DMS79 (cell line): Measurements from ENCODE around the gene ABCB9.

Experiments used
- DNase-seq: peaks from one replicate; lab custom pipeline; 2025; lab: John Stamatoyannopoulos, UW

Gene ABCB9

GRCh38 chr12:122994781-122995502 lies 28.7 kb upstream of the ABCB9 start:
- DNase-seq, result no peak

DNA sequence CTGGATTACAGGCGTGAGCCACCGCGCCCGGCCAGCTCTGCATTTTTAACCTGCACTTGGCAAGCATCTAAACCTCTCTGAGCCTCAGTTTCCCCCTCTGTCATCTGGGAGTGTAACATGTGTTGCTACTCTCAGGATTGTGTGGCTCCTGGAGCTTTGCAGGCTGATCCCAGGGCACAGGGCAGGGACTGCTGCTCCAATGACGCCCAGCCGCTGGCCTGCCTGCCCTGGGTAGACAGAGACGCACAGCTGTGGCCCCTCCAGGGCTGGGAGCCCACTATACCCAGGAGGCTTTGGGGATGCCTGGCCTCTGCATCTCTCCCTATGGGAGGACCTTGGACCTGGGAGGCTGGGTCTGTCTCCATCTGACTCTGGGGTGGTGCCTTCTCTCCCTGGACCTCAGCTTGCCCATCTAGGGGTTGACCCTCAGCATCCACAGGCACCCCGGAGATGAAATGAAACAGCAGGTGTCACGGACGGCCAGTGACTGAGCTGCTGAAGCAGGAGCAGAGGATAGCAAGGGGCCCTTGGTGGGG lies 27.9 kb upstream of the ABCB9 start:
- no peak for DNase-seq

DNA sequence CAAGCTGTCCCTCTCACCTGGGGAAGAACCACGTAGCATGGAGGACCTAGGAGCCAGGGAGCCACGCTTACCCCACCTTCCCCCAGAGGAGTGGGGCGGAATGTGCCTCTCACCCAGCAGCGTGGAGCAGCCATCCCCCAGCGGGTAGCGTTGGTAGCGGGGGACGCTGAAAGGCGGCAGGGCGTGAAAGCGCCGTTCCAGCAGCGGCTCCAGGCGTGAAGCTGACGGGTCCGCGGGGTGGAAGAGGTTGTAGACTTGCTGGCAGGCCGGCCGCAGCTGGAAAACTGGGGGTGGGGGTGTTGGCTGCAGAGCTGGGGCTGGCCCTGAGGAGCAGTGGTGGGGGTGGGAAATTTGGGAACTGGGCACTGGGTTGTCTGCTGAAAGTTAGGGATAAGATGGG lies 26.1 kb upstream of the ABCB9 start:
- DNase-seq, result no peak

GRCh38 chr12:122991623-122992275 lies 25.5 kb upstream of the ABCB9 start:
- no peak for DNase-seq

DNA sequence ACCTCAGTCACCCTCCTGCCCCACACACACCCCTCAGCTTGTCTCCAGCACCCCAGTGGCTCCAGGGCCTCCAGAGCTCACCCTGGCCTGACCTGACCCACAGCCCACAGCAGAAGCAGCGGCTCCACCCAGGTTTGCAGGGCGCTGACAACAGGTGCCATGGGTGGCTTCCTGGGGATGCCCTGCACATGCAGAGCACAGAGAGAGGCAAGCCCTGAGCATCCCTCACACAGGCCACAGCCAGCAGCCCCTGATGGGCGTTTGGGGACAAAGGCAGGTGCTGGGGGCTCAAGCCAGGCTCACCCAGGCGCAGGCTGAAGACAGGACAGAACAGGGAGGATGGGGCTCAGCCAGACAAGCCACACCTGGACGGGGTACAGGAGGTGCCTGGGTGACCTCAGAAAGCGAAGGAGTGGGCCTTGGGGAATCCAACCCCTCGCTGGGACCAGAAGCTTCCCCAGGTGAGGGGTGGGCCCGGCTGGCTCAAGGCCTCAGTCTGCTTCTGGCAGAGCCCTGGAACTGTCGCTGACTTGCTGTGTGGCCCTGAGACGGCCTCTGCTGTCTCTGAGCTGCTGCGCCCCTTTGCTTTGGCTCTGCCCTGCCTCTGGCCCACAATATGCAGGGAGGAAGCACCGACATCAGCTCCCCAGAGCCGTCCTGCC lies 24.8 kb upstream of the ABCB9 start:
- no peak for DNase-seq

DNA sequence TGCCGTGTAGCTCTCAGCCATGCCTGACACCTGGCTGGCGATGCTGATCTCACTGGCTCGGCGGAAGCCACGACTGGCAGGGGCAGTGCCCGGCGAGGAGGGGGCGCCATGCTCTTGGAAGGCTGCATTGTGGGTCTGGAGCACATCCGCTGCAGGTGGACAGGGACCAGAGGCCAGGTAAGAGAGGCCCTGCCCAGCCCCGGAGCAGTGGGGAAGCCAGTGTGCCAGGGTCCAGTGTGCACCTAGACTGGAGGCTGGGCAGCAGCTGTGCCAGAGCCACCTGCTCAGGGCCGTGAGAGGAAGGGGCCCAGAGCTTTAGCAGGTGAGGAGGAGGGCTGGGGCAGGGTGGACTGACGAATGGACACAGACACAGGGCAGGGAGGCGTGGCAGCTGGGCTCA lies 24.3 kb upstream of the ABCB9 start:
- no peak for DNase-seq

DNA sequence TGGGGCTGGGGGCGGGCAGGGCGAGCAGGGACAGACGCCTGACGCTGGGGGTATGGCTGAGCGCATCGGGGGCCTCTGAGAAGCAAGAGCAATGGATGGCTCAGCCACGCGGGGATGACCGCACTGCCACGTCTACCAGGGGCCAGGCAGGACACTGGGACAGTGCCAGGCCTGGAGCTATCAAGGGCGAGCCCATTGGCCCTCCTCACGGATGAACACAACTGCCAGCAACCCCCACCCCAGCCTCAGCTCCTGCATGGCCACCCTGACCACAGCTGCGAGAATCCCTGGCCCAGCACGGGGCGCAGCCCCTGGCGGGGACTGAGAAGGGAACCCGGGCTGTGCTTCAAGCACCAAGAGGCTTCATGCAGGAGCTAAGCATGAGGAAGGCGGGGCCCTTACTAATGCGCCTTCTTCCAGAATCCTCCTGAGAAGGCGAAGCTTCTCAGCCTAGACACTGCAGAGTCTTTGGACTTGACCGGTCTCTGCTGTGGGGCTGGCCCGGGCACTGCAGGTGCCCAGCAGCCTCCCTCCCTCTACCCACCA lies 23.7 kb upstream of the ABCB9 start:
- DNase-seq, result no peak

DNA sequence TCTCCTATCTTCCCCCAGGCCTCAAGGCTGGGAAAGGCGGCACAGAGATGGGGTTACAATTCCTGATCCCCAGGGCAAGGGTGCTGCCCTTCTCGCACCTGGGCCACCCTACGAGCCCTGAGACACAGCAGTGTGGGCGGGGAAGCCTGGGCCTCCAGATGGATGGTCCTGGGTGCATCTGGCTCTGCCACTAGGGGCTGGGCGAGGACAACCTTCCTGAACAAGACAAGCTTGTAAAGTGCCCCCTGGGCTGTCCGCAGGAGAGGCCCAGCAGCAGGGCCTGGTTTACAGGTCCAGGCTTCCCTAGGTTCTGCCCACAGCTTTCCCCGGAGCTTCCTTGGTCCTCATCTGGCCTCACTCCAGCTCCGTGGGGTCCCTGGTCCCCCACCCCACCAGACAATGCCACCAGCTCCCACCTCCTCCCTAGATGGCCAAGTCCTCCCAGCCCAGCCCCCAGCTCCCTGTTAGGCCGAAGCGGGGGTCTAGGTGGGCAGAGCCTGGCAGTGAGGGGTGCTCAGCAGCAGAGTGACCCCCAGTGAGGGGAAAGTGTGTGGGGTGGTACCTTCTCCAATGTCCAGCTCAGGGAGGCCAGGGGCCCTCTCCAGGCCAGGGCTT lies 23.1 kb upstream of the ABCB9 start:
- DNase-seq, result no peak

- DNase-seq, result no peak
Measured at GRCh38 chr12:122988612-122989212, 22.4 kb upstream of the ABCB9 start.

DNA sequence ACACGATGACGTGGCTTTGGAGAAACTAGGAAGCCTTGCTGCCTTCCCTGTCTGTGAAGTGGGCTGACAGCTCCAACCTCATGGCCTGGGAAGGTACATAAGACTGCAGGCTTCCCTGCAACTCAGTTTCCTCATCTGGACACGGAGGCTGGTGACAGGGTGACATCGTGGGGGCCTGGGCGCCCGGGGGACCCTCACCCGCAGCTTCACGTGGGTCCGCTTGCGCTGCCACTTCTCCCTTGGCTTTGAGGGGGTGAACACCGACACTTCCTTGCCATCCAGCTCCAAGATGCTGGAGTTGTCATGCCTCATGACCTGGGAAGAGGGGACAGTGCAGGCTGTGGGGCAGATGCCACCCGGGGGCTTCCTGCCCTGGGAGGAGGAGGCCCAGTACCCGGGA lies 21.8 kb upstream of the ABCB9 start:
- no peak for DNase-seq

DNA sequence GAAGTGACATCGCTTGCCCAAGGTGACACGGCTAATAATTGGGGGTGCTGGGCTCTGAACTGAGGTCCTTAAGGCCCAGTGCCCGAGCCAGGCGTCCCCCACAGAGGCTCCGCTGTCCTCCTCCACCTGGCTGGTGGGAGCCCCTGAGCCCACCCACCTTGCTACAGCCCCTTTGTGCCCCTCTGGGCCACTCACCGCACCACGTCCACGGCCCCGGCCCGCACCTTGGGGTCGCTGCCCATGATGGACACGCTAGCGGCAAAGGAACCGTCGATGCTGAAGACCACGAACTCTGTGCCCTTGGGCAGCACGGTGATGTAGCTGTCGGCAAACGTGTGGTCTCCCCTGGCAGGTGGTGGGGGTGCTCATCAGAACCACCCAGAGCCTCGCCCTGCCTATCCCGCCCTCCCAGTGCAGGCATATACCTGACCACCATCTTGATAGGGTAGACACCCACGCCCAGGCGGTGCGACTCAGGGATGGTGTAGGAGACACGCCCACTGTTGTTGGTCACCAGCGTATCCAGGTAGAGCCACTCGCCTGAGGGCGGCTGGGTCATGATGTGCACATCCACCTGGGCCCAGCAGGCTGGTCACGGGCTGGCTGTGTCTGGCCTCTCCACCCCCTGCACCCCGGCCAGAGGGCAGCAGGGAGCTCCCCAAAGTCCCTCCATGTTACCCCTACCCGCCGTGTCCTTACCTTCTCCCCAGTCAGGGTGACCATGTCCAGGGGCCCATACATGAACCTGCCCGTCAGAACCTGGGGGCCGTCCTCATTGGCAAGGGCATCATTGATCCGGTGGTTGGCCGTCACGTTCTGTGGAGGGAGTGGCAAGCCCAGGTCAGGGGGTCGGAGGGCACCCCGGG lies 21.1 kb upstream of the ABCB9 start:
- DNase-seq, result no peak

GRCh38 chr12:122986258-122986871 lies 20.1 kb upstream of the ABCB9 start:
- no peak for DNase-seq

- no peak for DNase-seq
Measured at GRCh38 chr12:122985338-122986257, 19.3 kb upstream of the ABCB9 start.

- no peak for DNase-seq
Measured at GRCh38 chr12:122984612-122985337, 18.5 kb upstream of the ABCB9 start.

GRCh38 chr12:122983789-122984515 lies 17.7 kb upstream of the ABCB9 start:
- no peak for DNase-seq

DNA sequence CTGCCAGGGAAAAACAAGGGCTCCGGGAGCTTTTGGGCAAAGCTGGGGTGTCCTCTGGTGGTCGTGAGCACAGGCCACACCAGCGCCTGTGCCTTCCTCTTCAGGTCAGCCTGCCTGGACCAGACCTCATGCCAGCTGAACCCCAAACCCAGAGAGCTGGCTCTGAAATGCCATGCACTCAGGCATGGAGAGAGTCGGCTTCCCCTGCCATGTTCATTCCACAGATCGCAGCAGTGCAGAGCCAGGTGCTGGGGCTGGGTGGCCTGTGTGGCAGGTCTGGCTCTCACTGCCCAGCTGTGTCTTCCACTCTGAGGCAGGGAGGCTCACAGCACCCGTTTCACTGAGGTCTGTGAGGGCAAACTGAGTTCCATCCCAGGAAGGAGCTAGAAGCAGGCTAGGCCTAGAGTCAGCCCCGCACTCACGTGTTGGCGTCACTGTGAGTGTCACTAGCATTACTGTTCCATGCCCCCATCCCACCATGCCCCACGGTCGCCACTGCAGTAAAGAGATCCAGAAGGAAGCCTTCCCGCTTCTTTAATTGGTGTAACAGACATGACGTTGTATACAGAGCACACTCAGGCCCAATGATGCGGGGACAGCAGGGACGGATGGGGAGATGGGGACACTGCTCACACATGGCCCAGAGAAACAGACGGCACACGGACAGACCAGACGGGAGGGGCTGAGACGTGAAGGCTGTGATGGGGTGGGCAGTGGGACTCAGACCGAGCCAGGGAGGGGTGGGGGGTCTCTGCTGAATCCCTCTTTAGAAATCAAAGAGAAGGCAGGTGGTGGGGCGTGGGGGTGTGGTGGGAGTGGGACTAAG lies 16.9 kb upstream of the ABCB9 start:
- DNase-seq, result no peak

DNA sequence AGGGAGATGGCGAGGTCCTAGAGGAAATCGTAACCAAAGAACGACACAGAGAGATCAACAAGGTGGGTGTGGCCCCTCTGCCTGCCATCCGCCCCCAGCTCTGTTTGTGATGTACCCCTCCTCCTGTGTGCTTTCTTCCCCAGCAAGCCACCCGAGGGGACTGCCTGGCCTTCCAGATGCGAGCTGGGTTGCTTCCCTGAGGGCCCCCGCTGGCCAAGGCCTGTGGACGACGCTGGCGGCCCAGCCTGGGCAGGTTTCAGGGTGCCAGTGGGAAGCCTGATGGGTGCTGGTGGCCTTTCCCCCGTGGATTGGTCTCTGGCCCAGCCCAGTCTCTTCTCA lies 16.2 kb upstream of the ABCB9 start:
- DNase-seq, result no peak
